GM19193 (cell line): ENCODE results near the gene SHC1.

Experiments used
- POLR2A ChIP-seq: IDR thresholded peaks from 4 replicates; pipeline ENCODE4 v1.6.1; 2011; ENCODE audit not compliant: insufficient read depth, insufficient read length; ENCODE audit errors: extremely low read depth

Gene SHC1

GRCh38 chr1:154993572-154994268, 23.2 kb upstream of the SHC1 start, which contains the start of gene LENEP:
Gene LENEP, plus strand, starts transcription at chr1:154993586. Its CDS starts 22 bp downstream, at chr1:154993608.
- TF ChIP-seq POLR2A = no peak

GRCh38 chr1:154992721-154993571, 22.4 kb upstream of the SHC1 start:
- no peak for TF ChIP-seq POLR2A

GRCh38 chr1:154990276-154990675, 19.7 kb upstream of the SHC1 start:
- TF ChIP-seq POLR2A = no peak

GRCh38 chr1:154989195-154989860, 18.8 kb upstream of the SHC1 start:
- TF ChIP-seq POLR2A = peak; percentile 5

- TF ChIP-seq POLR2A = no peak
Observed at GRCh38 chr1:154988058-154988954, 17.8 kb upstream of the SHC1 start.

GRCh38 chr1:154987326-154987725, 16.8 kb upstream of the SHC1 start:
- no peak for TF ChIP-seq POLR2A

- no peak for TF ChIP-seq POLR2A
Observed at GRCh38 chr1:154983776-154984466, 13.4 kb upstream of the SHC1 start.

- TF ChIP-seq POLR2A = peak; percentile 70
Observed at GRCh38 chr1:154982897-154983648, 12.5 kb upstream of the SHC1 start, which contains the start of gene FLAD1. Gene FLAD1, plus strand, starts transcription at chr1:154983344. Its CDS starts 351 bp downstream, at chr1:154983695.

- no peak for TF ChIP-seq POLR2A
Observed at GRCh38 chr1:154982341-154982740, 11.8 kb upstream of the SHC1 start.

GRCh38 chr1:154978360-154978759, 7.8 kb upstream of the SHC1 start:
- TF ChIP-seq POLR2A = no peak

- peak; percentile 34 for TF ChIP-seq POLR2A
Observed at GRCh38 chr1:154975409-154976059, 5.0 kb upstream of the SHC1 start.

GRCh38 chr1:154974808-154975408, 4.4 kb upstream of the SHC1 start:
- no peak for TF ChIP-seq POLR2A
